ENCODE results near the gene GNAS.

GNAS gene

DNA sequence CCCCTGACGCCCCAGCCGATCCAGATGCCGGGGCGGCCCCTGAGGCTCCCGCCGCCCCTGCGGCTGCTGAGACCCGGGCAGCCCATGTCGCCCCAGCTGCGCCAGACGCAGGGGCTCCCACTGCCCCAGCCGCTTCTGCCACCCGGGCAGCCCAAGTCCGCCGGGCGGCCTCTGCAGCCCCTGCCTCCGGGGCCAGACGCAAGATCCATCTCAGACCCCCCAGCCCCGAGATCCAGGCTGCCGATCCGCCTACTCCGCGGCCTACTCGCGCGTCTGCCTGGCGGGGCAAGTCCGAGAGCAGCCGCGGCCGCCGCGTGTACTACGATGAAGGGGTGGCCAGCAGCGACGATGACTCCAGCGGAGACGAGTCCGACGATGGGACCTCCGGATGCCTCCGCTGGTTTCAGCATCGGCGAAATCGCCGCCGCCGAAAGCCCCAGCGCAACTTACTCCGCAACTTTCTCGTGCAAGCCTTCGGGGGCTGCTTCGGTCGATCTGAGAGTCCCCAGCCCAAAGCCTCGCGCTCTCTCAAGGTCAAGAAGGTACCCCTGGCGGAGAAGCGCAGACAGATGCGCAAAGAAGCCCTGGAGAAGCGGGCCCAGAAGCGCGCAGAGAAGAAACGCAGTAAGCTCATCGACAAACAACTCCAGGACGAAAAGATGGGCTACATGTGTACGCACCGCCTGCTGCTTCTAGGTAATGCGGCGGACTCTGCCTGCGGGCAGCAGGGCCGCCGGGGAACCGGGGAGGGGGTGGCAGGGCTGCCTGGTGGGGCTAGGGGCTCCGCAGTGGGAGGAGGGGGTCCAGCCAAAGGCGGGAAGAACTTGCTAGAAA lies 2.3 kb downstream of the GNAS start:
- no peak for DNase-seq (ENCODE audit: low spot score)

DNA sequence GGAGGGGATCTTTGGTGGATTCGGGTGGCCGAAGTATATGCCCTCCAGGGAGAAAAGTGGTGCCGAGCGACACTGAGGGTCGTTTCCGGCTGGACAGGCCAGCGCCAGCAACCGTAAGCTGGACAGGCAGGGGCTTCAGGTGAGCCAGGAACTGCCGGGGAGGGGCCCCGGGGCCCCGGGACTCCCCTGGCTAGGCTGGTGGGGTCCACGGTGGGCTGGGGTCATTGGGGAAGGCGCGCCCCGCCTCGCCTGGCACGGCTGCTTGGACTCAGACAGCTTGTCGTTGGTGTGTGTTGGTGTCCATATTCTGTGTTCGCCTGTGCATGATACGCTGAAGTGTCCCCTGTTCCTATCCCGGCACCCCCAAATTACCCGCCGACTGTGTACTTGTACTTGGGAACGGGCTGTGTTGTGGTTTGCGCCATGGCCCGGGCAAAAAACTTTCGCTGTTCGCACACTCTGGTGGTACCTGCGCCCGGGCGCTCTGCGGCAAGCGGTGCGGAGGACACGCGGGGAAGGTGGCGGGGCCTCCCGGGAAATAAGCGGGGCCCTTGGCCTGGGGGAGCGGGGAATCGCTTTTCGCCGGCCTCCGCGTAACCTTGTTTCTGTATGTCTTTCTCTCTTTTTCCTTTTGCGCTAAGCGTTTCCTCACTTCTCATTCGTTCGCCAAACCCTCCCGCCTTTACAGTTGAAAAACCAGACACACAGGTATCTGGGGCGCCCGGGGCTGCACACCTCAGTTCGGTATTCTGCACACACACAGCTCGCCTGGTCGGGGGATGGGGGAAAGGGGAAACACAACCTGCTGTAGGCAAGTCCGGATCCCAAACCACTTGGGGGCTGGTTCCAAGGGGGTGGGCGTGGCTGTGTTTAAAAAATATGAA lies 3.2 kb downstream of the GNAS start:
- no peak for DNase-seq (ENCODE audit: low spot score)

DNA sequence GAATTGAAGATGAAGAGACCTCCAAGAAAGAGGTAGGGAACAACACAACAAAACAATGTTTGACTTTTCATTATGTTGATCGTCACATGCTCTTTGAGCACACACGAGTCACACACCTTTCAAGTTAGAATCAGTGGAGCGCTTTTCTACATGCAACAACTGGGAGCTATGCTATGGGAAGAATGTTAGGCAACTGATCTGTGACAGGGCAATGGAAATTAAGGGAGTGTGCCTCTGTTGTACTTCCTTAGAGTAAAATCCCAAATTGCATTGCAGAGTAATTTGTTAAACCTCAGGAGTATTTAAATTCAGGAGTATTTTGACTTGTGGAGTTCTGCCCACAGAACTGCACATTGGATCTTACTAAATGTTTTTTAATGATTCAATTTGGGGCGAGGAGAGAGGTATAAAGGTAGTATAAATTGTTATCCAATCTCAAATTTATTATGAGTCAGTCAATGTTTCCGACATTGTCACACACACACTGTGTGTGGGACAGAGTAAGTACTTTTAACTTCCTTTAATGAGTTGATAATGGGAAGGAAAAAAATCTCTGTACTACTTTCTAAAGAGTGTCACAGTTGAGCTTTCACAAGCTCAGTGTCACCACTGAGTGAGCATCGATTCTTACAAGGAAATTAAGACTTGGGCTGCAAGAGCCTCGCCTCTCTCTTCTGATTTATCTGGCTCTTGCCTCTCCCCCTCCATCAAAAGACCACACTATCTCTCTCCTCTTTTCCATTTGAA lies 10.7 kb downstream of the GNAS start:
- no peak for DNase-seq (ENCODE audit: low spot score)

DNA sequence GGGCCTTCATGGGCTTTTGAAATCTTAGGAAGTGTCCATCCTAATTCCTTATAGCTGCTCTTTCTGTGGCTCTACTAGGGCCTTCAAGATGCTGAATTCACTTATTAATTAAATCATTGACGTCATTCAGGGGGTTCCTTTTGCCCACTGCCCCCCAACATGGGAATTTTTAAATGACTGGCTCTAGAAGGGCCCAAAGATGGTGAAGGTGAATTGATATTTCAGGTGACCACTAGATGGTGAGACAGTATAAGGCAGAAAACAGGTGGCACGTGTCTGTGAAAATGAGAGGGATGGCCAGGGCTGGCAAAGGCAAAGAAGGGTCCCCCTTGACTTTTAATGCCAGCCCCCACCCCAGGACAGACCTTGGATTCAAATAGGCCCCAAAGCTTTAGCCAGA lies 11.8 kb downstream of the GNAS start:
- no peak for DNase-seq (ENCODE audit: low spot score)

DNA sequence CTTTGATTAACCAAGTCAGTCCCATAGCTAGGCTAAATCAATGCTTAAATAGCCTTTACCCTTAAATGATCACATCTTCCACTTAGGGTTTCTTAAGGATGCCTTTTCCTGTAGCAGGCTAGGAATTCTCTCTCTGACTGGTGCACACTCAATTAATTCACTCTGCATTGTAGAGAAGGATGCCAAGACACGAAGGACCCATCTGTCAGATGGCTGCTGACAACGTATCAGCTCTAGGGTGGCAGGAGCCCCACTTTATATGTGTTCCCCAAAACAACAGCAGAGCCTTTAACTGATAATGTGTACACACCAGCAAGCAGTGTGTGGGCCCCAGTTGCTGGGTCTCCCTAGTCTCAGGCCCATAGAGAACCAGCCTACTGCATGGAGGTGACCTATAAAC lies 13.3 kb downstream of the GNAS start:
- no peak for DNase-seq (ENCODE audit: low spot score)

DNA sequence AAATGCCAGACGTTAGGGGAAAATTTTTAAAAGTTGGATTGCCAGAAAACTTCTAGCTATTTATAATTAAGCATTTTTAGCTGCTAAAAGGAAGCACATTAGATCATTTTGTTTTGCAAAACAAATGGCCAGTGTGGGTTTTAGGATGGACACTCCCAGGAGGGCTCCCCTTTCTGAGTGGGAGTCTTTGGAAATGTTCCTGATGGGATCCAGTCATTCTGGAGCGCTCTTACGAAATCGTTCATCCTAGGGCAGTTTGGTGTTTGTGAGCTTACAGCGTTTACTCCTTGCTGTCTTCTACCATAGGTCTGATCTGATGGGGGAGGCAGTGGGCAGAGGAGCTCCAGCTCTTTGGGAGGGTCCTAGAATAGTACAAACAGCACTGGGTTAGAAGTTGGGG lies 14.7 kb downstream of the GNAS start:
- DNase-seq (ENCODE audit: low spot score) = no peak

DNA sequence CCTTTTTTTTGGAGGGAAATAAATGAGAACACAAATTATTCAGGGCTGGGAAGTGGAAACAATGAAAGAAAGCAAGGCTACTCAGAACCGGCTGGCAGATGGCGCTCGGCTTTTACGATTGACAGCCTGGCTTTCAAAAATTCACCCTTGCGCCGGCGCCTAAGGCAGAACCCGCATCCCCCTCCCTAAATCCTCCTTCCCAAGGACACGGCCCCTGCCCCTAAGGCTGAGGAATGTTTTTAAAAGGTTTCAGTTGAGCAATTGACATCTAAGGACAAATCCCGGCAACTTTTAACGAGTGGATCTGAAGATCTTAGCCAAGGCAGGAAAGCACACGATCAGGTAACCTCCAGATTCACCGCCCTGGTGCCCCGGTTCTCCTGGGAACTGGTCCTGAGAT lies 16.3 kb downstream of the GNAS start:
- peak; percentile 38 for DNase-seq (ENCODE audit: low spot score)

DNA sequence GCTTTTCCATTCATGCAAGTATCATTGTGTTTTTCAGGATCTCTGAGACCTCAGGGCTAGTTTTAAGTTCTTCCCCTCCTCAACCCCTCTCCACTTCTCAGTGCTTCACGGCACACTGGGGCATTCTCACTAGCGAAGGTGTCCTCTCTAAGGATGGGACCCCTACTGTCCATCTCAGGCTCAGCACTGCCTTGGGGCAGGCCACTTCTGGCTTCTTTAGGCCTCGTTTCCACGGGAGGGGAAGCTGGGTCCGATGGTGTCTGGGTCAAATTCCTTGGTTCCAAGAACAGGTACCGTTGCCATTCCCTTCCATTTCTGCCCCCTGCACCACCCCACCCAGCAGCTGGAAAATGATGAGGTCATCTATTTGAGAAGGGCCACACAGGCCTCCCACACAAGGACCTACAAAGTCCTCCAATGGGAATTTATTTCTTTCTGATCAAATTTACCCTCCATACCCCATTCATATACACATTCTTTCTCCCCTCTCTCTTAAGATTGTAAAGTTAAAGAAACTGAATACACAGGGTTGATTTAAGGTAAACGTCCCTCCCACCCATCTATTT lies 17.2 kb downstream of the GNAS start:
- no peak for DNase-seq (ENCODE audit: low spot score)

DNA sequence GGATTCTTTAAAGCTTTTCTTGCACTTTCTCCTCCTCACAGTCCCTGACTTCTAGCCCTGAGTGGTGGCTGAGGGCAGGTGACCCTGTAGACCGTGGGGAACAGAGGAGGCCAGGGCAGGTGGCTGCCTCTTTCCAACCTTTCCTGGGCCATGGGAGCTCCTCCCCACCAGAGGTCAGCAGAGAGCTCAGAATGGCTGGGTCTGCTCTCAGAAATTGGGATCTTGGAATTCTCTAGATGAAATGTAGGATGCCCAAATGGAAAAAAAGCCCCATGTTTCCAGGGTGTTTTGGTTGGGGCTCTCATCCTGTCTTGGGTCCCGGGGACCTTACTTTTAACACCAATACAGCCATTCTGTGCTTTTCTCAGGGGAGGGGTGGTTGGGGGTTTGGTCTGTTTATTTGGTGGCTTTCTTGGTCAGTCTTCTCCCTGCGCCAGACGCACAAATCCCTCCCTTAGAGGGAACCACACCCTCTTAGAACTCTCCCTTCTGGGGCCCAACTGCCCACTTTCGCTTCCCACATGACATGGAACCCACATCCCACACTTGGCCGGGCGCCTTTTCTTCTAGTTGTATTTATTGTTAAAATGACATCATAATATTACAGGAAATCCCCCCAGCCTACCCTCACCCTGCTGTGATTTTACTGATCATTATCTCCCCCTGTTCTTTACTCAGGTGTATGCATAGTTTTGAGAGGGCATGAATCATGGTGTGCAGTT lies 17.9 kb downstream of the GNAS start:
- DNase-seq (ENCODE audit: low spot score) = peak; percentile 84

DNA sequence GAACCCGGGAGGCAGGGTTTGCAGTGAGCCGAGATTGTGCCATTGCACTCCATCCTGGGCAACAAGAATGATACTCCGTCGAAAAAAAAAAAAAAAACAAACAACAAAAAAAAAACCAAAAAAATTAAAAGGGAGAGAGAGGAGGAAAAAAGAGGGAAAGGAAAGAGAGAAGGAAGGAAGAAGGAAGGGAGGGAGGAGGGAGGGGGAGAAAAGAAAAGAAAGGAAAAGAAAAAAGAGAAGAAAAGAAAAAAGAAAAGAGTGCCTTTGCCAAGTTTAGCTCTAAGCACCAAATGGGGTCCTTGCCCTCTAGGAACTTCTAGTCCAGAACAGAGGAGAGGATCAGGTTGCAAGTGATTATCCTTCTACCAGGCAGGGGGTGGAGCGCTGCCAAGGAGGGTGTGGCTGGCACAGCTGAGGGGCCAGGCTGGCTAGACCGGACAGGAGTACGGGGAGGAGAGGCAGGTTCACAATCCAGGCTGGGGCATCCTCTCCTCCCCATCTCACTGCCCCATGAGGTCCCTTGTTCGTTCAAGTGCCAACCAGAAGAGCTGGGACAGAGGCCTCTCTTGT lies 19.1 kb downstream of the GNAS start:
- DNase-seq (ENCODE audit: low spot score) = no peak

DNA sequence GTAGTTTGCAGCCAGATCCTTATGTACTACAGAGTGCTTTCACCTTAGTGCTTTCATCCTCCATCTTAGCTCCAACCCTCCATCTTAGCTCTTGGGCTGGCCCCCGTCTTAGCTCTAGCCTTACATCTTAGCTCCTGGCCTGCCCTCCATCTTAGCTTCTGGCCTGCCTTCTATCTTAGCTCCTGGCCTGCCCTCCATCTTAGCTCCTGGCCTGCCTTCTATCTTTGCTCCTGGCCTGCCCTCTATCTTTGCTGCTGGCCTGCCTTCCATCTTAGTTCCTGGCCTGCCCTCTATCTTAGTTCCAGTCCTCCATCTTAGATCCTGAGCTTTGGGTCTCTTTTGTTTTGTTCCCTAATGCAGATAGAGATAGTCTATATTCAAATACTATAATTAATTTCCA lies 22.0 kb downstream of the GNAS start:
- no peak for DNase-seq (ENCODE audit: low spot score)

DNA sequence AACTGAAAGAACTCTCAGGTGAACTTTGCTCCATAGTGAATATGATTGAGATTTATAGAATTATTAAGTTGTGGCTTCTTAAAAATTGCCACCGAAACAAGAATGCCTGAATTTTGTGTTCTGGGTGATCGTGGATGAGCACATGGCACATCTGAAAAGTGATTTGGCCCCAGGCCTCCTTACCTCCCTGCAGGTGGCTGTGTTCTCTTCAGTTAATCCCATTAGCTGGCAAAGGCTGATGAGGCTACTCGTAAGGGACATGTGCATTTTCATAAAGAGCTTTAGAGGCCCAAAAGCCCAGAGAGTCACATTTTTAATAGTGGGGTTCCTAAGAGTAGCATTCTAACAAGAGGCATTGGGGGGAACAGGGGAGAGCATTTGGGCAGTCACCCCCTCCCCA lies 22.6 kb downstream of the GNAS start:
- peak; percentile 78 for DNase-seq (ENCODE audit: low spot score)

DNA sequence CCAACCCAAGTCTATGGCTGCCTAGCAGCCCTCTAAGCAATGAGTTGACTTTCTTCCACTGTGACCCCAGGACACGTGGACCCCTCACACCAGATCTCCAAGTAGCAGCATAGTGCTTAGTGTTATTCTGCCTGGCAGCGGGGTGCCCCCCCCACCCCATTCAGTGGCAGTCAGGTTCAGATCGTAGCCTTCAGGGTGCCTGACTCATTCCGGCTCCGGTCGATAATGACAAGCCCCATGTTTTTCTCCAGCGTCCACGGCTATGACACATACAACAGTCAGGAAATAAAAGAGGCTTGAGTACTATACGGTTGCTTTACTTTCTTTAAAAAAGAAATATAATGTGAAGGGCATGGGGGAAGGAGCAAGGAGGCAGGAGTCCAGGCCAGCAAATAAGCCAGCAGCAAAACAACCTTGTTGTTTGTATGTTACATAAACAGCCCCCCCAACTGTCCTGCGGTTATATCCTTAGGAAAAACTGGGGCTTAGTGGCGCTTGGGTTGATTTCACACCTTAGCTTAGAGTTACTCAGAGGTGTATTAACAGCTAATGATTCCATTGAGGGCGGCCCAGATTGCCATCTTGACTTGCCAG lies 23.1 kb downstream of the GNAS start:
- no peak for DNase-seq (ENCODE audit: low spot score)

DNA sequence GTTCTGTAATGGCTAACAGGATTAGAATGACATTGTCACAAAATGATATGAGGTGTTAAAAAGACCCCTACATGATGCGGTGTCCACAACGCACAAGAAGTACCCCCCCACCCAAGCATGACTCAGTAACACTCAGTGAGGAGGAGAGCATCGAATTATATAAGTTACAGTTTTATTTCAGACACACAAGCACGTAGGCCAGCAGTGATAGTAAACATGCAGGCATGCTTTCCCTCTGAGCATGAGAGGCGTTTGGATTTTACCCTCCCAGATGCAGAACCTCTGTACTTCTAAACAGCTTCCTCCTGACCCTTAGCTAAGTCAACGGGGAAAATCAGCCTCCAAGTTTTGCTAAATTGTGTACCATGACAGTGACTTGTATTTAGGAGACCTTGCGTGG lies 23.9 kb downstream of the GNAS start:
- no peak for DNase-seq (ENCODE audit: low spot score)

DNA sequence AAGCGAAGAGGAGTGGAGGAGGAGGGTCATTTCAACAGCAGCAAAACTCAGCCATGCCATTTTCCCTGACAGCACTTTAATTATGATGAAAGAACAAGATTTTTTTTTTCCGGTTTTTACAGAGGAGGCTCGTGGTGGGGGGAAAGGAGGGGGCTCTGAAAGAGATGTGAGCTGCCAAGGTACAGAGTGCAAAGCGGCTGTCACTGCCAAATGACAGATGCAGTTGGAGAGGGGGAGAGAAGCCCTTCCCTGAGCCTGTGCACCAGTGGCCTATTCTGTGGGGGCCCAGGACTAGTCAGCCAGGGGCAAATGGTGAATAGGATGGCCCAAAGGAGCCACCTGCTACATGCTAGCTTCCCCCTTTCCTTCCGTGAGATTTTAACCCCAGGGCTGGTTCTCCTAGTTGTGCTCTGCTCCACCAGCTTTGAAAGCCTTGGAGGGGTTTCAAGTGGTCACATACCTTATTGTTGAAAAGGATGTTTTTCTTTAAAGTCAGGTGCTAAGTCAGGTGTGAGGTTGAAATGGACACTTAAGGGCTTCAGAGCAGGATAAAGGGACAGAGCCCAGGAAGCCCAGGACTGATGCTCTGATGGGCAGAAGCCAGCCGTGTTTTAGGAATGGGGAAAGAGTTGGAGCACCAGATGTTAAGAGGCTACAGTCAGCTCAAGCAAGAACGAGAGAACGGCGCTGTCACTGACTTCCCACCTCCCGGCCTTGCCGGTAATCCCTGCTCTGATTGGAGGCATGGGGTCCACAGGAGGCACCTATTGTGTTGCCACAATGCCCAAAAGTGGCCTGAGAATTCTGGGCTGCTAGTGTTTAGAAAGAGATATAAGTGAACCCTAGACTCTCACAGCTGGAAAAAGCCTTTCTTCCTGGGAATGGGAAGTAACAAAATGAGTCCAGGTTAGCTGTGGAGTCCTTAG lies 24.8 kb downstream of the GNAS start:
- no peak for DNase-seq (ENCODE audit: low spot score)

DNA sequence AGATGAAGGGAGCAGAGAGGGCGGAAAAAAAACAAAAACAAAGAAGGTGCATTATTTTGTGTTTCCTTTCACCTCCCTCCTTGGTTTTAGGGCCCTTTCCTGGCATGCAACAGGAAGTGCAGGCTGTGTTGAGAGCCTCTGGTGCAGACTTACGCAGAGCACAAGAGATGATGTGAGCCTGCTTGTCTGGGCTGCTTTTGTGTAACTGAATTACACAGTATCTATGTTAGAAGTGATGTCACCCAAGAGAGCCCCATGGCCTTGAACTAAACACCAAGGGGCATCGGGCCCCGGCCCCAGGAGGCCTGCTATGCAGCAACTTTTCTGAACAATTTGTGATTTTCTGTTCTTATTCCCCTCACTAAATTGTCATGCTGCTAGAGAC lies 25.5 kb downstream of the GNAS start:
- DNase-seq (ENCODE audit: low spot score) = no peak

DNA sequence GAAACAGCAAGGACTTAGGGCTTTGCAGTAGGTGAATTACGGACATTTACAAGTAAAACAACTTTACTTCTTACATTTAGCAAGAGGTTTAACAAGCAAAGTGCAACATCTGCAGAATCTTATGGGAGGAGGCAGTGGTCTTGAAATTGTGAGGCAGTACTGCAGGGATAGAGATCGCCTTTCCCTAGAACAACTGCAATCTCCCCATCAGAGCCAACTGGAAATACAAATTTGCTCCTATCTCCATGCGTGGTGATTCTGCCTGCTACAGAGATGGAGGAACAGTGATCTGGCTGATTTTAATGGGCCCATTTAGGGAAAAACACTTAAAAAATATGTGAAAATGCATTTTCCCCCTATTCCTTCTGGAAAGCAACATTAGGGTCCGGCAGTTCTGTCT lies 25.9 kb downstream of the GNAS start:
- DNase-seq (ENCODE audit: low spot score) = no peak

DNA sequence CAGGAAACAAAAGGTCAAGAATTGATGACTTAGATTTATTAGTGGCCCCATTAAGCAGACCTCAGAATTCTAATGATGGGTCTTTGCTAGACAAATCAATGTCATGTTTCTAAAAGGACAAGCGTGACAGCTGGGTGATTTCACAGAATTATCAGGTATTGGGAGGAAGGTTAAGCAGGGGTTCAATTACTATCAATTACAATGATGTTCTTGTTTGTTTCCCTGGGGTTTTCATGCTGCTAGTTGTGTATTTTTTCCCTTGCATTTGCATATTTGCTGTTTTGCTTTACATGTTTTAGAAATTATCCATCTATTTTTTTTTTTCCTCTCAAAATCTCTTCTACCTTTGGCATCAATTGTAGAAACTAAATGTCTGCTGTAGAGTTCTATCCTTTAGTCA lies 27.9 kb downstream of the GNAS start:
- no peak for DNase-seq (ENCODE audit: low spot score)

DNA sequence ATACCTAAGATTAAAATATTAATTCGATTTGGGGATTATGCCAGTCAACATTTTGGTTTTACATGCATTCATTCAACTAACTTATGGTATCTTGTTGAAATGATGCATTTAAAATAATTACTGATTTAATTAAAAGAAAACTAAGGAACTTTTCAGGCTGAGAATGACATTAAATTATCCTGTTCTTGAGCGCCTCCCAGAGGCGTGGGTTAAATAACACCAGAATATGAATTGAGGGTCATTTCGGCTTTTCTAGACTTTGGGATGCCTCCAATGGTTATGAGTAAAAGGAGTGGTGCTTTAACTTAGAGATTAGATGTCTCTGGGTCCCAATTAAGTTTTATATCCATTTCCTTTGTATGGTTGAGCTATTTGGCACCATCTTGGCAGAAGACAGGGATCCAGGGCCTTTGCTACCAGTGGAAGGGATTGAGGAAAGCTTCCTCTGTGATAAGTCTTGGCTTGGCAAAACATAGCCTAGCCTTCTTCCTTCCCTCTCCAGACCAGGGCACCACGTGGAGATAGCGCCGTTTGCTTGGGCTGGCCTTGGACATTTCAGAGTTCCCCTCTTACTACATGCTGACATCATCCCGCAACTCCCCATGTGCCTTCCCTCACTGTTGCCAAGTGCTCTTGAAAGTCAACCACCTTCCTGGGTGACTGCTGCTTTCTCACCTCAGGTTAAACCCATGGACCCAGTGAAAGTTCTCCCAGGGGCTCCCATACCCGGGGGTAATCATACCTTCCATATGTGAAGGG lies 28.7 kb downstream of the GNAS start:
- DNase-seq (ENCODE audit: low spot score) = no peak

All from cerebellar cortex (tissue), 1 donor.